ENCODE measurements around the gene ZCCHC14.
"Not testable (repeated sequence)": the region's sequence is repeated elsewhere in the genome, so short reads cannot be mapped to it uniquely, and the experiment has no call there.

DNA sequence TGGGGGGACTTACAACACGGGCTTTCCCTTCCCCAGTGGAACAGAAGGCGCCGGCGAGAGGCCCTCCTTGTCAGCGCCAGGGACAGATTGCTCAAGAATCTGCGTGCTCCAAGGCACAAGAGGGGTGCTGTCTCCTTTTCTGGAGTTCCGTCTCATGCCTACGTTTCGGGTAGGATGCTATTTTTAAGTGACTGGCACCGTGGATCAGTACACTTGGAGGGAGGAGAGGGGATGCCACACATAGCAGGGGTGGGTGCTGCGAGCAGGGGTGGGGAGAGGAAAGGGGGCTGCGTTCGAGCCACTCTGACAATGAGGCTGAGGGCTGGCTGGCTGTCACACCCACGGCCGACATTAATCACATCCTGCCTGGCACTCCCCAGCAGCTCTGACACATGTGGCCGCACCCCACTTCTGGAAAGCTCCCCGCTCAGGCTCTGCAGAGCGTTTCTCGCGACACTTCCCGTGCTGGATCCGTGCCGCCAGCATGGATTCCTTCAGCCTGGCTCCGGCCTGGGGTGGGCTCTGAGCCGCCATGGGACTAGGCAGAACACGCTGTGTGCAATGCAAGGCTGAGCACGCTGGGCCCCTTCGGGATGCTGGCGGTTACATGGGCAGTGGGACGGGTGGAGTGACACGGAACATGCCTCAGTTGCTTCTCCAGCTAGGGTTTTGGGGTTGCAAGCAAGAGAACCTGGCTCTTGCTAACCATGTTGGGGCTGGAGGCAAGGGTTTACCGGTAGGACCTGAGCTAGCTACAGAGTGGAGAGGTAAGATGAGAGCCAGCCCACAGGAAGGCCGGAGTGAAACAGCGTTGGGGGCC, 25.0 kb upstream of the ZCCHC14 start:
- TF ChIP-seq EZH2phosphoT487 (conservative IDR thresholded peaks at IDR 0.05; ENCODE audit: low read length), result not testable (repeated sequence)
- TF ChIP-seq, protein P1, sequence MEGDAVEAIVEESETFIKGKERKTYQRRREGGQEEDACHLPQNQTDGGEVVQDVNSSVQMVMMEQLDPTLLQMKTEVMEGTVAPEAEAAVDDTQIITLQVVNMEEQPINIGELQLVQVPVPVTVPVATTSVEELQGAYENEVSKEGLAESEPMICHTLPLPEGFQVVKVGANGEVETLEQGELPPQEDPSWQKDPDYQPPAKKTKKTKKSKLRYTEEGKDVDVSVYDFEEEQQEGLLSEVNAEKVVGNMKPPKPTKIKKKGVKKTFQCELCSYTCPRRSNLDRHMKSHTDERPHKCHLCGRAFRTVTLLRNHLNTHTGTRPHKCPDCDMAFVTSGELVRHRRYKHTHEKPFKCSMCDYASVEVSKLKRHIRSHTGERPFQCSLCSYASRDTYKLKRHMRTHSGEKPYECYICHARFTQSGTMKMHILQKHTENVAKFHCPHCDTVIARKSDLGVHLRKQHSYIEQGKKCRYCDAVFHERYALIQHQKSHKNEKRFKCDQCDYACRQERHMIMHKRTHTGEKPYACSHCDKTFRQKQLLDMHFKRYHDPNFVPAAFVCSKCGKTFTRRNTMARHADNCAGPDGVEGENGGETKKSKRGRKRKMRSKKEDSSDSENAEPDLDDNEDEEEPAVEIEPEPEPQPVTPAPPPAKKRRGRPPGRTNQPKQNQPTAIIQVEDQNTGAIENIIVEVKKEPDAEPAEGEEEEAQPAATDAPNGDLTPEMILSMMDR (IDR thresholded peaks at IDR 0.05; ENCODE audit: insufficient read depth, low read length, poor library complexity, severe bottlenecking), result not testable (repeated sequence)
